Endothelial cell (in vitro differentiated cells): Measurements from ENCODE around the gene GSG1L. TPM values are rescaled to one million over a fixed set of nuclear protein-coding genes. Genes with fewer than 3 reads are reported as not detected.
A peak's percentile ranks its signal among the peaks of the same experiment; 100 is the strongest.

Source experiments
- DNase-seq: peaks from one replicate; pipeline ENCODE4 v3.0.0; 2021; ENCODE audit warnings: low spot score
- H3K27ac Mint-ChIP-seq: one replicate; pipeline ENCODE4 v1.8.0; 2021; ENCODE audit warnings: mixed read lengths, inconsistent platforms; ENCODE audit not compliant: unreplicated experiment
- H3K27me3 Mint-ChIP-seq: one replicate; pipeline ENCODE4 v1.8.0; 2021; ENCODE audit warnings: mild to moderate bottlenecking, moderate library complexity, mixed read lengths, inconsistent platforms; ENCODE audit not compliant: unreplicated experiment
- H3K36me3 Mint-ChIP-seq: one replicate; pipeline ENCODE4 v1.8.0; 2021; ENCODE audit warnings: mild to moderate bottlenecking, low read depth, mixed read lengths, inconsistent platforms; ENCODE audit not compliant: unreplicated experiment
- H3K4me1 Mint-ChIP-seq: one replicate; pipeline ENCODE4 v1.8.0; 2021; ENCODE audit warnings: mild to moderate bottlenecking, mixed read lengths, inconsistent platforms; ENCODE audit not compliant: unreplicated experiment
- H3K4me3 Mint-ChIP-seq: one replicate; pipeline ENCODE4 v1.8.0; 2021; ENCODE audit warnings: mild to moderate bottlenecking, mixed read lengths, inconsistent platforms; ENCODE audit not compliant: unreplicated experiment
- H3K9me3 Mint-ChIP-seq: one replicate; pipeline ENCODE4 v1.8.0; 2021; ENCODE audit warnings: mixed read lengths, inconsistent platforms; ENCODE audit not compliant: unreplicated experiment
- total RNA-seq: library from RNA; stranded (reverse); fragmentation: NEBNext Ultra II Directional; extraction: Animal tissue kit (Norgen Biotek cat#: 25700); gene quantifications from one replicate; pipeline ENCODE4 v1.2.1, GENCODE V29; 2021; ENCODE audit not compliant: unreplicated experiment
- TF ChIP-seq, protein P1 (sequence below): fragments of 200-600 bp; sonication (generic); IDR thresholded peaks from one replicate; pipeline ENCODE4 v1.5.0; 2021; ENCODE audit warnings: antibody characterized with exemption; ENCODE audit not compliant: unreplicated experiment

The GSG1L gene
- total RNA-seq, 1 donor from 2014 or later = 0.38 TPM

DNA sequence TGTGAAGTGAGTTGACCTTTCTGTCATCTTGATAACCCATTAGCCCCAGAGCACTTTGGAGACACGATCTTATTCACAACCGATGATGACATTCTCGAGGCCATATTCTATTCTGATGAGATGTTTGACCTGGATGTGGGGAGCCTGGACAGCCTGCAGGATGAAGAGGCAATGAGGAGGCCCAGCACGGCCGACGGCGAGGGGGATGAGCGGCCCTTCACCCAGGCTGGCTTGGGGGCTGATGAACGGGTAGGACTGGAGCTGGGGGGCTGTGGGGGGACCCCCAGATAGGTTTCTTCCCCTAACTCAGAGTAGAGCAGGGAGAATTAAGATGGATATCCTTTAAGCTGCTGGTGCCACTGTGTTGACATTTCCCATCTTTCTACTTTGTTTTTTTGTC lies 311.8 kb downstream of the GSG1L start:
- no peak overlapping the region for H3K27ac Mint-ChIP-seq
- TF ChIP-seq, protein P1, sequence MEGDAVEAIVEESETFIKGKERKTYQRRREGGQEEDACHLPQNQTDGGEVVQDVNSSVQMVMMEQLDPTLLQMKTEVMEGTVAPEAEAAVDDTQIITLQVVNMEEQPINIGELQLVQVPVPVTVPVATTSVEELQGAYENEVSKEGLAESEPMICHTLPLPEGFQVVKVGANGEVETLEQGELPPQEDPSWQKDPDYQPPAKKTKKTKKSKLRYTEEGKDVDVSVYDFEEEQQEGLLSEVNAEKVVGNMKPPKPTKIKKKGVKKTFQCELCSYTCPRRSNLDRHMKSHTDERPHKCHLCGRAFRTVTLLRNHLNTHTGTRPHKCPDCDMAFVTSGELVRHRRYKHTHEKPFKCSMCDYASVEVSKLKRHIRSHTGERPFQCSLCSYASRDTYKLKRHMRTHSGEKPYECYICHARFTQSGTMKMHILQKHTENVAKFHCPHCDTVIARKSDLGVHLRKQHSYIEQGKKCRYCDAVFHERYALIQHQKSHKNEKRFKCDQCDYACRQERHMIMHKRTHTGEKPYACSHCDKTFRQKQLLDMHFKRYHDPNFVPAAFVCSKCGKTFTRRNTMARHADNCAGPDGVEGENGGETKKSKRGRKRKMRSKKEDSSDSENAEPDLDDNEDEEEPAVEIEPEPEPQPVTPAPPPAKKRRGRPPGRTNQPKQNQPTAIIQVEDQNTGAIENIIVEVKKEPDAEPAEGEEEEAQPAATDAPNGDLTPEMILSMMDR = no peak

DNA sequence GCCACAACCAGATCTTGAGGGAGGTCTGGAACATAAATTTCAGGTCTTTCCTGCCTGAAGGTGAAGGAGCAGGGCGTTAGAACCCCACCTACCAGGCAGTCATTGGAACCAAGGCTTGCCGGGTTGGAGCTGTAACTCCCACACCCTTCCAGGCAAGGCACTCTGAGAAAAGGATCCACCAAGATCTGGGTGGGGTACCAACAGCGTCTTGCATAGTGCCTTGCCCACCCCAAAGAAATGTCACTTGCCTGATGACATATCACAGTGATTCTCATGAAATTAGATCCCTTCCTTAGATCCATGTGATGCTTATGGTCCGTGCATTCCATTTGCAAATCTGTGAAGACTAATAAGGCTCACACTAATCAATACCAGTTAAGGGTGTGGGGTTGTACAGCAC lies 312.3 kb downstream of the GSG1L start:
- Mint-ChIP-seq H3K4me1 (peaks cover 9% of the 10 kb centered on the region), H3K4me3 (no peak overlapping the region), H3K9me3 (no peaks in the 10 kb centered on the region), H3K36me3 (peaks cover 28% of the 10 kb centered on the region), H3K27ac (no peak overlapping the region), H3K27me3 (peaks cover 6% of the 10 kb centered on the region)
- TF ChIP-seq, protein P1 = no peak
- DNase-seq = no peak

More for the DNA sequence above, 311.8 kb downstream of the GSG1L start:
- H3K9me3 Mint-ChIP-seq = no peaks in the 10 kb centered on the region
- H3K36me3 Mint-ChIP-seq = peaks cover 30% of the 10 kb centered on the region
- H3K4me1 Mint-ChIP-seq = peaks cover 9% of the 10 kb centered on the region
- no peak overlapping the region for H3K4me3 Mint-ChIP-seq
- peaks cover 6% of the 10 kb centered on the region for H3K27me3 Mint-ChIP-seq
- DNase-seq = no peak

DNA sequence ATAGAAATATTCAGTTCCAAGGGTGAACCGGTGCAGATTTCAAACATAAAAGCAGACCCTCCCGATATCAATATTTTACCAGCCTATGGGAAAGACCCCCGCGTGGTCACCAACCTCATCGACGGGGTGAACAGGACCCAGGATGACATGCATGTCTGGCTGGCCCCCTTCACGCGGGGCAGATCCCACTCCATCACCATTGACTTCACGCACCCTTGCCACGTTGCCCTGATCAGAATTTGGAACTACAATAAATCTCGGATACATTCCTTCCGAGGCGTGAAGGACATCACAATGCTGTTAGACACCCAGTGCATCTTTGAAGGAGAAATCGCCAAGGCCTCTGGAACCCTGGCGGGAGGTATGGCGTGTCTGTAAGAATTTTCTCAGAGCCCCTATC lies 313.6 kb downstream of the GSG1L start:
- H3K36me3 Mint-ChIP-seq = peaks cover 26% of the 10 kb centered on the region
- H3K4me3 Mint-ChIP-seq = peak overlapping the region; percentile 34
- TF ChIP-seq, protein P1 = no peak
- no peaks in the 10 kb centered on the region for H3K9me3 Mint-ChIP-seq
- peaks cover 6% of the 10 kb centered on the region for H3K27me3 Mint-ChIP-seq
- peaks cover 6% of the 10 kb centered on the region for H3K4me1 Mint-ChIP-seq
- DNase-seq = no peak
- H3K27ac Mint-ChIP-seq = no peak overlapping the region

DNA sequence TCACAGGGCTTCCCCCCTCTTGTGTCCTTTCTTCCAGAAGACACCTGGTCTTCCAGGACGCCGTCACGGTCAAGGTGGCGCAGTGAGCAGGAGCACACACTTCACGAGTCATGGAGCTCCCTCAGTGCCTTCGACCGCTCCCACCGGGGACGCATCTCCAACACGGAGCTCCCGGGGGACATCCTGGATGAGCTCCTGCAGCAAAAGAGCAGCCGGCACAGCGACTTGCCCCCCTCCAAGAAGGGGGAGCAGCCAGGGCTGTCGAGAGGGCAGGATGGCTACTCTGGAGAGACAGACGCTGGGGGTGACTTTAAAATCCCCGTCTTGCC lies 314.0 kb downstream of the GSG1L start:
- Mint-ChIP-seq H3K9me3 (no peaks in the 10 kb centered on the region), H3K27ac (no peak overlapping the region), H3K27me3 (peaks cover 6% of the 10 kb centered on the region), H3K36me3 (peaks cover 24% of the 10 kb centered on the region), H3K4me3 (no peak overlapping the region), H3K4me1 (peaks cover 4% of the 10 kb centered on the region)
- TF ChIP-seq, protein P1 = no peak
- DNase-seq = no peak

DNA sequence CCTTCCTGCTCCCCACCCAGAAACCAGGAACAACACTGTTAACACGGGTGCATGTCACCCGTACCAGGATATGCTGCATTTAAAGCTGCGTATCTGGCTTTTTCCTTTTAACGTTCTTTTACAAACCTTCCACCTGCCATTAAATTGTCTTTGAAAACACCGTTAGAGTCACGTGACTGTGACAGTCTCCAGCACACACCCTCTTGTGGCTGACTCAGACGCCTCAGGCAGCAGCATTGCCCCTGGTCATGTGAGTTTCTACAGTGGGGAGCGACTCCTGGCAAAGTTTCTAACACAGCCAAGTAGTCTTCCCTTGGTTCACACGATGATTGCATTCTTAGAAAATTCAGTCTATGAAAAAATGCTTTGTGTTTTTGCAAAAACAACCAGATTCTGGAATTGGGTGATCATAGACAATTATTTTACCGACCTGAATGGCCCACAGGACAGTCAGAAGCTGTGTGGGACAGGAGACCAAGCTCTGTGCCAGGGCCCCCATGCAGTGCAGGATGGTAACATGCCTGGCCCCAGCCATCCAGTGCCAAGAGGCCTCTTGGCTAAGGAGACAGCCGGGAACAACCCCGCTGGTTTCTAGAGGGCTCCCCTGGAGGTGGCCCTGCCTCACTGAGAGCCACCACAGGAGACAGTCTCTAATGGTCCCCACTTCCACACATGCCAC lies 314.5 kb downstream of the GSG1L start:
- TF ChIP-seq, protein P1 = no peak
- Mint-ChIP-seq H3K9me3 (no peaks in the 10 kb centered on the region), H3K27ac (no peak overlapping the region), H3K36me3 (peaks cover 24% of the 10 kb centered on the region), H3K4me1 (peaks cover 4% of the 10 kb centered on the region), H3K27me3 (peaks cover 6% of the 10 kb centered on the region), H3K4me3 (no peak overlapping the region)
- DNase-seq = peak; percentile 19
